22Rv1 (cell line): ENCODE measurements around the gene OXT.

Source experiments
- ZFX ChIP-seq: fragments of 450-650 bp; IDR thresholded peaks from 2 replicates; pipeline ENCODE4 v1.6.1; 2017; ENCODE audit warnings: antibody characterized with exemption, borderline replicate concordance
- TF ChIP-seq, protein P1 (sequence below): fragments of 450-650 bp; IDR thresholded peaks from 2 replicates; pipeline ENCODE4 v1.5.1; 2017; ENCODE audit warnings: mild to moderate bottlenecking

DNA sequence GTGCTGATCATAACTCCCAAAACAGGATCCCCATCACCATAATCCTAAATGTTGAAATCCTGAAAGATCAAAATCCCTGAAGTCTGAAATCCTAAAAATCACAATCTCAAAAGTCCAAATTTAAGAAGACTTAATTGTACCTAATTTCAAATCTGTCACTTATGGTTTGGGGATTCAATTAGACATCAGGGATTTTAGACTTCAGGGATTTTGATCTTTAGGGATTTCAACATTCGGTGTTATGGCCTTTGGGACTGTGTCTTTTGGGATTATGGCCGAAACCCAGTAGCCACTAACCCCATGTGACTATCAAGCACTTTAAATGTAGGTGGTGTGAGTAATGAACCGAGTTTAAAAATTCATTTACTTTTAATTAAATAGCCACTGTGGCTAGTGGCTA, 34.8 kb downstream of the OXT start:
- TF ChIP-seq, protein P1, sequence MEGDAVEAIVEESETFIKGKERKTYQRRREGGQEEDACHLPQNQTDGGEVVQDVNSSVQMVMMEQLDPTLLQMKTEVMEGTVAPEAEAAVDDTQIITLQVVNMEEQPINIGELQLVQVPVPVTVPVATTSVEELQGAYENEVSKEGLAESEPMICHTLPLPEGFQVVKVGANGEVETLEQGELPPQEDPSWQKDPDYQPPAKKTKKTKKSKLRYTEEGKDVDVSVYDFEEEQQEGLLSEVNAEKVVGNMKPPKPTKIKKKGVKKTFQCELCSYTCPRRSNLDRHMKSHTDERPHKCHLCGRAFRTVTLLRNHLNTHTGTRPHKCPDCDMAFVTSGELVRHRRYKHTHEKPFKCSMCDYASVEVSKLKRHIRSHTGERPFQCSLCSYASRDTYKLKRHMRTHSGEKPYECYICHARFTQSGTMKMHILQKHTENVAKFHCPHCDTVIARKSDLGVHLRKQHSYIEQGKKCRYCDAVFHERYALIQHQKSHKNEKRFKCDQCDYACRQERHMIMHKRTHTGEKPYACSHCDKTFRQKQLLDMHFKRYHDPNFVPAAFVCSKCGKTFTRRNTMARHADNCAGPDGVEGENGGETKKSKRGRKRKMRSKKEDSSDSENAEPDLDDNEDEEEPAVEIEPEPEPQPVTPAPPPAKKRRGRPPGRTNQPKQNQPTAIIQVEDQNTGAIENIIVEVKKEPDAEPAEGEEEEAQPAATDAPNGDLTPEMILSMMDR, result no peak
- no peak for TF ChIP-seq ZFX
